ENCODE data around the gene PPME1. TPM values are rescaled to one million over a fixed set of nuclear protein-coding genes. Genes with fewer than 3 reads are reported as not detected.

Gene PPME1
- polyA plus RNA-seq, 3 donors: 40.2 to 43.1 (median 41.1) TPM

DNA sequence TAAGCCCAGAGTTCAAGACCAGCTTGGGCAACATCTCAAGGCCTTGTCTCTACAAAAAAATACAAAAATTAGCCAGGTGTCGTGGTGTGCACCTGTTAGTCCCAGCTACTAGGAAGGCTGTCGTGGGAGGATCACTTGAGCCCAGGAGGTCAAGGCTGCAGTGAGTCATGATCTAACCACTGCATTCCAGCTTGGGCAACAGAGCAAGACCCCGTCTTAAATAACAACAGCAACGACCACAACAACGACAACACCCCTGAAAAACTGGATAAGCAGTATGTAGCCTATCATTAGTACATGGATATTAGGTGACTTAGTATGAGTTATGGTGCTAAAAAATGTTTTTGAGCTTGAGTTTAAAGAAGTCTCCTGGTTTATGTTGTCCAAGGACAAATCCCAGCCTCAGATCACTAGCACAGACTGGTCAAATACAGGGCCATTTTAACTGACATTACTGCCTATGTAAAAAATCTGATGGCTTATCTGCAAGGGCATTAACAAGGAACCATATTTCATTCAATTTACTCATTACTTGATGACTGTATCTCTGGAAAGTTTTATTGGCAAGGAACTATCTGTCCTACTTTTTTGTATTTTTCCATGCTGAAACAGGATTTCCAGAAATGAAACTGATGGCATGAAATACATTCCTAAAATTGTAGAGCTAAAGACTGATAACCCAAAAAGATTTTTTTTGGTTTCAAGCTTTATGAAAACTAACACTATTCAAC is 23.7 kb upstream of the PPME1 start:
- DNase-seq: no peak

DNA sequence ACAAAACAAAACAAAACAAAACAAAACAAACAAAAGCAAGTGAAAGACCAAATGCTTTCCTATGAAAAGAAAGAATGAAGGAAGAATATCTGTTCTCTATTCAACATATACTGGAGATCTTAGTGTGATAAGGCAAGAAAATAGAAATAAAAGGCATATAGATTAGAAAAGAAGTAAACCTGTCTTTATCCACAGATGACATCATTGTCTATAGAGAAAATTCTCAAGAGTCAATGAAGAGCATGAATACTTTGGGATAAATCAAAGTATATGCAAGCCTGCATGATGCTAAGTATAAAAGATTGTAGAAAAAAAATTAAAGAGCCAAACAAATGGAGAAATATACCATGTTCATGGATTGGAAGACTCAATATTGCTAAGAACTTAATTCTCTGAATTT is 17.9 kb upstream of the PPME1 start:
- no peak for DNase-seq

- DNase-seq: no peak
Observed at GRCh38 chr11:74154620-74155281, 16.3 kb upstream of the PPME1 start.

DNA sequence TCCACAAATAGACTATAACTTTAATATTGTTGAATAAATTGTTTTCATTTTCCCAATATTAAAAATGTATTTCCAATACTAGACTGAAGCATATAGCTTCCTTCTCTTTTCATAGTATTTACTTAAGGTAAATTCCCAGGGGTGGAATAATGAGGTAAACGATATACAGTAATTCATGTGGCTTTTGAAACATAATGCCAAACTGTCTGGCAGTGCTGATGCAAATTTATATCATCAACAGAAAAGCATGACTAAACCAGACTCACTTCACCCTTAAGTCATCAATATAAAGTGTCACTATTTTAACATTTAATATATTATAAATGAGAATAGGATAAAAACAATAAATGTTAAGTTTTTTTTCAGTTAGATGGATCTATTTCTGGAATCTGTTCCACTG is 13.9 kb upstream of the PPME1 start:
- DNase-seq: no peak

DNA sequence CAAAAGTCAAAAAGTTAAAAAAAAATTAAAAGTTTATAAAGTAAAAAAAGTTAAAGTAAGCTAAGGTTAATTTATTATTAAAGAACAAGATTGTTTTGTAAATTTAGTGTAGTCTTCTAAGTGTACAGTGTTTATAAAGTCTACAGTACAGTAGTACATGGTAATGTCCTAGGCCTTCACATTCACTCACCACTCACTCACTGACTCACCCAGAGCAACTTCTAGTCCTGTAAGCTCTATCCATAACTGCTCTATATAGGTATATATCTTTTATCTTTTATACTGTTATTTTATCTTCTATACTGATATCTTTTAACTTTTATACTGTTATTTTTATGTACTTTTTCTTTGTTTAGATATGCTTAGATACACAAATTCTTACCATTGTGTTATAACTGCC is 11.4 kb upstream of the PPME1 start:
- DNase-seq: no peak

DNA sequence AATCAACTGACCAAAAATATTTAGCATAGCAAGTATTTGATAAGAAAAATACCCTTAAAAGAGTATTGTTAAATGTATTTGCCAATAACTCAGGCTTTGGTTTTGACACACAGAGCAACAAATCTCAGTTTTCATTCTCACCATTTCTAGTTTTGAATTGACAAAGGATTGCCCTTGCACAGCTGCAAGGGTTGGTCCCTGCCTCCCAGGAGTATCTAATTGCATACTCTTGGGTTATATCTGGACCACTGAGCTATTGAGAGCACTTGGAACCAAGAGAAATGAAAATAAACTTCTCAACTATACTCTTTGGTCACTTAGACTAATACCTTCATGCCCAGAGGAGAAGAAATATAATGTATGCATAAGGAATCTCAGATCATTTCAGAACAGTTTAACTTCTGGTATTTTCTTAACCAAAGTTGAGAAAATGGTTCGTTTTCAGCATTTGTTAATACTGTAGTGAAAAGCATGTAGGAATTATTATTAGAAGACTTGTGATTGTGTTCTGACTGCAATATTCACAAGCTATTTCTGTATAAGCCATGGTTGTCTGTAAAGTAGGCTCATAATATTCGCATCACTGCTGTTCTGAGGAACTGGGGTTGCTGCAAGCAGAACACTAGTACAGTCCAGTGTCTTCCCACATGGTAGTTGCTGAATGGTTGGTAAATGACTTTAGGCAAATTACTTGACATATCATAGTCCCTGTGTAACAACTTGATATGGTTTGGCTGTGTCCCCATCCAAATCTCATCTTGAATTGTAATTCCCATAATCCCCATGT is 8.2 kb upstream of the PPME1 start:
- DNase-seq: no peak

GRCh38 chr11:74168838-74169237 is 2.3 kb upstream of the PPME1 start:
- DNase-seq: no peak

GRCh38 chr11:74169738-74170458 is 1.2 kb upstream of the PPME1 start:
- no peak for DNase-seq

DNA sequence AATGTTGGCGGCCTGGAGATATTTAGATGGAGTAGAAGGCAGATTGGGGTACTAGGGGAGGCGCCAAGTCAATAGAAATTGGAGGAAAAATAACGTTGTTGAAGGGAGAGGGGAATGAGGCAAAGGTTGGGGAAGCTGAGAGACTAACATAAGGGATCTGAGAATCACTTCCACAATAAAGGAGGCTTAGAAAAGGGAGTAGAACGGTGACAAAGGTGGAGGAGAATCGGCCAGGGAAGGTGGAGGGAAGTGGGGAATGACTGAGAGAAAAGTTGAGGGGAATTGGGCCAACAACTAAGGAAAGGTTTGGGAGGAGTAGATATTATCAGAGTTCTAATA is 510 bp downstream of the PPME1 start:
- DNase-seq: no peak

- DNase-seq: no peak
Observed at GRCh38 chr11:74171997-74172396, 908 bp downstream of the PPME1 start.

DNA sequence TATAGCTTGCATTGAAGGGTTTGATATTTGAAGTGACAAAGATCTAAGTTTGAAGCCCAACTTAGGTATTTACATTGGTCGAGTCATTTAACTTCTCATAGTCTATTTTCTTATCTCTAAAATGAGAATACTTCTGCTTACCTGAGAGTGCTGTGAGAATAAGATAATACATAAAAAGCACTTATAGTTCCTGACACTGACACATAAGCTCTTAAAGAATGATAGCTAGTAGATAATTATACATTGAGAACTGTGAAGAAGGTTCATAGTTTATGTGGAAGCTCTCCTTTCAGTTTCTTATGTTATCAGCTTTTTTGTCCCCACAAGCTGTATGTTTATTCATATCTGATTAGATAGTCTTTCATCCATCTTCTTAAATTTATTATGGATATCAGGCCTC is 4.8 kb downstream of the PPME1 start:
- DNase-seq: no peak

DNA sequence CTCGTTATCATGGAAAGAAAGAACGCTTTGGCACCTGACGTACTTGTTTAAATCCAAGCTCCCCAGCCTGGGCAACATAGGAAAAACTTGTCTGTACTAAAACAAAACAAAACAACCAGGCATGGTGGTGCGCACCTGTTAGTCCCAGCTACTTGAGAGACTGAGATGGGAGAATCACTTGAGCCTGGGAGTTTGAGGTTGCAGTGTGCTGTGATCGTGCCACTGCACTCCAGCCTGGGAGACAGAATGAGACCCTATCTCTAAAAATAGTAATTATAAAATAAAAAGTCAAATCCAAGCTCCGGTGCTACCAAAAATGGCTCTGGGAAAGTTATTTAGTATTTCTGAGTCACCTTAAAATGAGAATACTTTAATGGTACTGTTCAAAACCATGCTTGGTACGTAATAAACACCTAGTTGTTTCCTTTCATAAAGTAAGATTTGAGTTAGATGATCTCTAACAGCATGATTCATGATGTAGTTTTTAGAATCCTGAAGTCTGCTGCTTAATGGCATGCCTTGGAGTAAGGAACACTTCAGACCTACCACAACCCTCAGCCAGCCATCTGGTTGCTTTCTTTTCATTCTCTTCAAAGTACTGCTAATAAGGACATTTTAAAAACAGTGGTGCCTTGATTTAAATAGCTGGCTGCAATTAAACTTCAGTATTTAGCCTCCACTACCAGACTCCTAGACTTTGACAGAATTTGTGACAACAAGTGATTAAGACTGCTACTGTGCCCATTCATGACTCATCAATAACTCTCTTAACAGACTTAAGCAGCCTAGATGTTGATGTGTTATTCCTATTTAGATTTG is 8.4 kb downstream of the PPME1 start:
- no peak for DNase-seq

GRCh38 chr11:74182635-74183034 is 11.5 kb downstream of the PPME1 start:
- DNase-seq: no peak

GRCh38 chr11:74185285-74185684 is 14.2 kb downstream of the PPME1 start:
- DNase-seq: no peak

- DNase-seq: no peak
Observed at GRCh38 chr11:74185695-74186094, 14.6 kb downstream of the PPME1 start.

DNA sequence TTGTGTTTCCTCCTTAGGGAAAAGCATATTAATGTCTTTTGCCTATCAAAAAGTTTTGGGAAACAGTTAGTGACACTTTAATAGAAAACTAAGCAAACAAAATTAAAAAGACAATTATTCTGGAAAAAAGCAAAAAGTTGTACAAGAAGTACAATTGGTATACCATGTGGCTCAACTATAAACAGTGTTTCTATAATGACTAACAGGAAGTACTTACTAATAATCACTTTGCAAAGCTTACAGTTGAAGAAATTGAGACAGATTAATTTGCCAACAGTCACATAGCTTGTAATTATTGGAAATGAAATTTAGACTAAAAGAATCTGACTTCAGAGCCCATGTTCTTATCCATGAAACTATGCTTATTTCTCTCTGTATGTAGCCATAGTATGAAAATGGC is 24.7 kb downstream of the PPME1 start:
- DNase-seq: no peak

DNA sequence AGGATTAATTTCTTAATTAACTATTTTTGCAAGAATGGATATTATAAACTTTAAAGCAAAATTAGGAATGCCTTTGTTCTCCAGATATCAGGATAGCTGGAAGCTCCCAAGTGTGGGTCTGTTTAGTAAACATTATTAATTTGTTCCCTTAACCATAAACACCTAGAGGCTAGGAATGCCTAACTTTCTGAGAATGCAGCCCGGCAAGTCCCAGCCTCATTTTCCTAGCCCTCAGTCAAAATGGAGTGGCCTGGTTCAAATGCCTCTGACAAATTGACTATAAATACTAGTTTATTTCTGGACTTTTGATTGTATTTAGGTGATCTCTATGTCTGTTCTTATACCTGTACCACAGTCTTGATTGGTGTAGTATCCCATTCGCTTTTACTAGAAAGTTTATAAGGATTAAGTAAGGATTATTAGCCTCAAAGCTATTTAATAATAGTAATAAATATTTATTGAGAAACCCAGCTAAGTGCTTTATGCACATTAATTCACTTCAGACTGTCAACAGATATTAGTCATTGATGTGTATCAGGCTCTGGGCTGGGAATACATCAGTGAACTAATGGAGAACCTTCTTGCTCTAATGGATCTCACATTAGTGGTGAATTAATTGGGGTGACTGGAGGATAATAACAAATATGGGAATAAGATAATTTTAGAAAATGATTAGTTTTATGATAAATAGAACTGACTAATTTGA is 25.8 kb downstream of the PPME1 start:
- DNase-seq: no peak

DNA sequence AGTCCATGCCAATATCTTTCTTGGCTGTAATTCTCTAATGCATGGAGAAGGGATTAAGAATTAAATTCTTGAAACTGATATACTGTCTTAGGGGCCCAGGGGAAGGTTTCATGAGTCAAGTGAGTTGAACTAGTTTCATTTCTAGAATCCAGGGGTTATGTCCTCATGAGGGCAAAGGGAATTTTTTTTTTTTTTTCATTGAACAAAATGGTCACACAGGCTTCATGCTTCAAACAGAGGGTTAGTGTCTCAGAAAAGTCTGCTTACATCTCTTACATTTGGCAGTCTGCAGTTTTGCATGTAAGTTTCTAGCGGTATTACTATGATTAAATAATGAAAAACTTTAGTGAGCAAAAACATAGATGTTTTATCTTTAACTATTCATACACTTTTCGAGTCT is 32.9 kb downstream of the PPME1 start:
- no peak for DNase-seq

GRCh38 chr11:74204701-74205100 is 33.6 kb downstream of the PPME1 start:
- no peak for DNase-seq

- DNase-seq: no peak
Observed at GRCh38 chr11:74205181-74205580, 34.1 kb downstream of the PPME1 start.

DNA sequence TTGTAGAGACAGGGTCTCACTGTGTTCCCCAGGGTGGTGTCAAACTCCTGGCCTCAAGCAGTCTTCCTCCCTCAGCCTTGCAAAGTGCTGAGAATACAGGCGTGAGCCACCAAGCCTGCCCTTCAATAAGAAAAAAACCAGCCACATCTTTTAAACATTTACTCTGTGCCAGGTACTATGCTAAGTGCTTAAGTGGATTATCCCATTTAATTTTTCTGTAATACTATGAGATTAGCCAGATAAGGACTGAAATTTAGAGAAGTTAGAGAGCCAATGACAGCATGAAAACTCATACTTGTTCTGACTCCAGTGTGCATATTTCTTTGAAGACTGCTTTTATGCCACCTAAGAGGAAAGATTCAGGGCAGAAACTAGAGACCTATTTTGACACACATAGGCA is 35.7 kb downstream of the PPME1 start:
- no peak for DNase-seq
